NT2/D1 (cell line): ENCODE data around the gene CSTB.

ENCODE experiments used
- DNase-seq: peaks from one replicate; pipeline ENCODE4 v3.0.0-alpha.2; 2011; ENCODE audit warnings: low read depth, low spot score
- H3K27me3 ChIP-seq: 2 replicates; pipeline ENCODE4 v1.6.0; 2011; ENCODE audit warnings: mild to moderate bottlenecking; ENCODE audit not compliant: insufficient read length, insufficient read depth
- H3K36me3 ChIP-seq: 2 replicates; pipeline ENCODE4 v1.6.1; 2011; ENCODE audit warnings: mild to moderate bottlenecking, low read length, mixed read lengths; ENCODE audit not compliant: insufficient read depth, insufficient read length
- H3K4me1 ChIP-seq: 2 replicates; pipeline ENCODE4 v1.5.1; 2011; ENCODE audit not compliant: insufficient read depth, insufficient read length
- H3K4me3 ChIP-seq: 2 replicates; pipeline ENCODE4 v1.5.1; 2011; ENCODE audit warnings: low read depth; ENCODE audit not compliant: insufficient read length
- H3K9ac ChIP-seq: 2 replicates; pipeline ENCODE4 v1.6.0; 2011; ENCODE audit warnings: low read depth; ENCODE audit not compliant: insufficient read length
- H3K9me3 ChIP-seq: 2 replicates; pipeline ENCODE4 v1.5.1; 2011; ENCODE audit warnings: mild to moderate bottlenecking, low read length; ENCODE audit not compliant: insufficient read depth
- SUZ12 ChIP-seq: IDR thresholded peaks from 2 replicates; pipeline ENCODE4 v1.6.1; 2011; ENCODE audit not compliant: insufficient read length, insufficient read depth; ENCODE audit errors: extremely low read depth
- YY1 ChIP-seq: IDR thresholded peaks from 2 replicates; pipeline ENCODE4 v1.6.1; 2011; ENCODE audit not compliant: insufficient read length, insufficient read depth
- ZNF274 ChIP-seq: IDR thresholded peaks from 2 replicates; pipeline ENCODE4 v1.6.1; 2011; ENCODE audit warnings: mild to moderate bottlenecking, low read depth, low read length

The CSTB gene

DNA sequence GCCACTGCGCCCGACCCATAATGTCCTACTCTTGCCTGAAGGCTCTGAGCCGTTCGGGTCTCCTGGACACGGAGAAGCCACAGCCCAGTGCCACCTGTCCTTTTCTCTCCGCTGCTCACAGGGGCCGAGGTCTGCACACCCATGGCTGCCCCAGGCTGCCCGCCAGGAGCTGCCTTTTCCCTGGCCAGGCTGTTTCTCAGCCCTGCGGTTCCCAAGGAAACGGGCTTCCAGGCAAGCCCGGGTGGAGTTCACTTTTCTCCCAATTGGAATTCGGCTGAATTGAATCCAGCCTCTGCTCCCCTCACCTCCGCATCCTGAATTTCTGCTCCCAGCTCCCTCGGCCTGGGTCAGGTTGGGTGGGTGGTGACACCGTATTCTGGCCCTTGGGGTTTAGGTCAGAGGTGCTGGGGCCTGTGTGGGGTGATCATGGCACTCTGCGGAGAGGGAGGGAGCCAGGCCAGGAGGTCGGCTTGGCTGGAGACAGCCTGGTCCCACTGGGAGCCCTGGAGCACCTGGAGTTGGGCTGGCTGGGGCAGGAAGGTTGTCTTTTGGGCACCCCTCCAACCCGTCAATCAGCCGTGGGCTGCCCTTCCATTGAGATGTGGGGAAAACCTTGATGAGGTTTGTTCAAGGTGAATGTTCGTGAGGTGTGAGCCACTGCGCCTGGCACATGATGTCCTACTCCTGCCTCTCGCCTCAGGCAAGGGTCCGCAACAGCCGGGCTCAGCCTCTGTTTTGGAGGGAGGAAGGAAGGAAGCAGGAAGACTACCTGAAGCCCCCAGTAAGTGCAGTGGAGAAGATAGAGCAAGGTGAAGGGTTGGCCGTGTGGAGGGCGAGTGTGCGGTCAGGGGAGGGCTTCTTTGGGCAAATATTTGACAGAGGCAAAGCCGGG, 38.4 kb upstream of the CSTB start:
- no peak for TF ChIP-seq YY1
- no peak for TF ChIP-seq SUZ12
- no peak for TF ChIP-seq ZNF274
- Histone ChIP-seq H3K36me3 (peaks cover 1% of the 10 kb centered on the region), H3K27me3 (no peaks in the 10 kb centered on the region), H3K4me1 (peaks cover 51% of the 10 kb centered on the region), H3K4me3 (no peak overlapping the region), H3K9me3 (no peaks in the 10 kb centered on the region), H3K9ac (peak overlapping the region; percentile 57)
- no peak for DNase-seq

DNA sequence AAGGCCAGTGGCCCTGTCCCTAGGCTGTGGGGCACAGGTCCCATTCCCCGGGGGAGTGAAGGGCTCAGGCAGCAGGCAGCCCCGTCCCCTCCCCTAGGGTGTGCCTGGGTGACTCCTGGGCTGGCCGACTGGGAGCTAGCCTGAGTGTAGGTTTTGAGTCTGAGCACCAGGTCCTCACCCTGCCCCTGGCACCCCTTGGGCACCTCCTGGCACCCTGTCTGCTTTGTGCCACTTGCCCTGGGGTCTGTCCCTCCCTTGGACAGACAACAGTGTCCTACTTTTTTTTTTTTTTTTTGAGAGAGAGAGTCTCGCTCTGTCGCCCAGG, 37.5 kb upstream of the CSTB start:
- H3K9me3 ChIP-seq, result no peaks in the 10 kb centered on the region
- H3K4me3 ChIP-seq, result no peak overlapping the region
- peak overlapping the region; percentile 43 for H3K9ac ChIP-seq
- H3K36me3 ChIP-seq, result peaks cover 9% of the 10 kb centered on the region
- H3K27me3 ChIP-seq, result no peaks in the 10 kb centered on the region
- TF ChIP-seq SUZ12 (no peak), YY1 (no peak), ZNF274 (no peak)
- H3K4me1 ChIP-seq, result peaks cover 50% of the 10 kb centered on the region
- DNase-seq, result no peak

DNA sequence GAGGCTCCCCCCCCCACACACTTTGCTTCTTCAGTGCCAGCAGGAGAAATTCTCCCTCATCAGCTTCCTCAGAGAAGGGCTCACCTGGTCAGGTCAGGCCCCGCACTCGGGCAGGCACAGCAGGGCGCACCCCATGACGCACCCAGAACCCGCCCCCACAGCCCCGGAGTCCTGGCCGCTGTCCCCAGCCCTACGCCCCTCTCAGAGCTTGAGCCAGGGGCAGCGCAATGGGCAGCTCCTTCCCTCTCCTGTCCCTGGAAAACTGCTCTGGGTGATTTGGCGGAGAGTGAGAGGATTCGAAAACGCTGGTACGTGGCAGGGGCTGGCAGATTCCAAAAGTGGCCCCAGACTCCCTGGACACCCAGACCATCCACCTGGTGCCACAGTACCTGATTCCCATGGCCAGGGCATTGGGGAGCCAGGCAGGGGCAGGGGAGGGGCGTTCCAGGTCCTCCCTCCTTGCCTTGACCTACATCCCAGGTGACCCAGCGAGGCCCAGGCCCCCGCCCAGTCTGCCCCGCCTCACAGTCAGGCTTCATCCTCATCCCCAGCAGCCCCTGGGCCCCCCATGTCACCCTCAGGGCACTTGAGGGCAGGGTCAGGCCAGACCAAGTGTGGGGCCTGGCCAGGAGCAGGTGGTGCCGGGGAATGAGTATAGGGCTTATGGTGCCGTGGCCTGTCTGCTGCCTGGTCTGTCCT, 37.0 kb upstream of the CSTB start:
- peaks cover 14% of the 10 kb centered on the region for H3K36me3 ChIP-seq
- H3K4me3 ChIP-seq, result no peak overlapping the region

DNA sequence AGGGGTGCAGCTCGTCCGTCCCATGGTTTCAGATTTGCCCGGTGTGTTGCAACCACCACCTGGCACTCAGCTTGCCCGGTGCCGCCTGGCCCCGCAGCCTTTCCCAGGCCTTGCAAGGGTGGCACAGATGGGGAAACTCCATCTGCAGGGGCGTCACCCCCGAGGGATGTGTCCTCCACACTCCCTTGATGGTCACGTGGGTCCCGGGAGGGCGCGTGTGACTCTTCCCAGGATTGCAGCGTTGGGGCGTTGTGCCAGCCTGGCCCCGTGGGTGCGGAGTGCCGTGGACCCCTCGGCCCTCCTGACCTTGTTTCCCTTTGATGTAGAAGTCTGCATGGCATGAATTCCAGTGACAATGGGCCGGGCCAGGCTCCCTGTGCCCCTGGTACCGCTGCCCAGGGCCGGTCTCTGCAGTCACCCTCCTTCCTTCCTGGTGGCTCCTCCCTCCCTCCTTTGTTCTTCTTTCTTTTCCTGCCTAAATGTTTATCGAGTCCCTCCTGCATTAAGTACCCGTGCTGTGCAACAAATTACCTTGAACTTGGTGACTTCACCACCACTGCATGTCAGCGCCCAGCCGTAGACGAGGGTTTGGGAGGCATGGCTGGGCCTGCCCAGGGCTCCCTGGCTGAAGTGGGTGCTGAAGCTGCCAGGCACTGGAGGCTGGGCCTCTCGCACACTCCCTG, 36.2 kb upstream of the CSTB start:
- H3K4me3 ChIP-seq, result no peak overlapping the region
- no peak for DNase-seq

More for the DNA sequence above, 37.0 kb upstream of the CSTB start:
- TF ChIP-seq ZNF274 (no peak), YY1 (no peak), SUZ12 (no peak)
- Histone ChIP-seq H3K4me1 (peaks cover 50% of the 10 kb centered on the region), H3K9me3 (no peaks in the 10 kb centered on the region), H3K9ac (peak overlapping the region; percentile 65), H3K27me3 (no peaks in the 10 kb centered on the region)
- DNase-seq, result no peak

DNA sequence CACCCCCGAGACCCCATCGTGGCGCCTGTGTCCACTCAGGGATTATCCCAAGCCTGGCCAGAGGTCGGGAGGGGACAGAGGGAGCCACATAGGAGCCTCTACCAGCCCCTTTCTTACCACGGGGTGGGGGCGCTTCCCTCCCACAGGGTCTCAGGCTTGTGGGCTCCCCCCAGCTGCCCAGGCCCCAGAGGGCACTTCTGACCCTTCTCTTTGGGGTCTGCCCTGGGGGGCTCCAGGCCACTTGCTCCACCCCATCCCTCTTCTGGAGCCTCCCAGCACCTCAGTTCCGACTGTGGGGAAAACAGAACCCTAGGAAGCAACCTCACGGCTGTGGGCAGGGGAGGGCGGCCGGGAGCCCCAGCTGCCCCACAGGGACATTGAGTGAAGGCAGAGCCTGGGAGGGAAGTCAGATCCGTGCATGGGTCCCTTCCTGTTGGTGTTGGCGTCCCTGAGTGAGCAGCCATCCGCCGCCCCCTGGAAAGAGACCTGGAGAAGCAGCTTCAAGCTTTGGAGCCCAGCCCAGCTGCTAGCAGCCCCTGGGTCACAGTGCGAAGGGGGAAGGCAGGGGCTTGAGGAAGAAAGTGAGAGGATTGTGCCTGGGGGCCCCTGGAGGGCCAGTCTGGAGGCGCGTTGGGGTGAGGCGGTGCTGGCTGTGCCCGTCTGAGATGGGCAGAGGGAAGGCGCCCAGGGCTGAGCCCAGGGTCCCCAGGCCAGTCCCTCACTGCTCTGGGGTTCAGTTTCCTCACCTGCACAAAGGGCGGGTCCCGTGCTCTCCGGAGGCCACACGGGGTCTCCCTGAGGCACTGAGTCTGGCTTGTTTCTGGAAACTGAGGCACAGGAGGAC, 35.4 kb upstream of the CSTB start:
- H3K4me1 ChIP-seq, result peaks cover 39% of the 10 kb centered on the region

More for the DNA sequence above, 36.2 kb upstream of the CSTB start:
- Histone ChIP-seq H3K9ac (peak overlapping the region; percentile 50), H3K27me3 (no peaks in the 10 kb centered on the region), H3K9me3 (no peaks in the 10 kb centered on the region), H3K36me3 (peaks cover 16% of the 10 kb centered on the region), H3K4me1 (peaks cover 46% of the 10 kb centered on the region)
- TF ChIP-seq SUZ12, result no peak
- TF ChIP-seq ZNF274, result no peak
- no peak for TF ChIP-seq YY1

DNA sequence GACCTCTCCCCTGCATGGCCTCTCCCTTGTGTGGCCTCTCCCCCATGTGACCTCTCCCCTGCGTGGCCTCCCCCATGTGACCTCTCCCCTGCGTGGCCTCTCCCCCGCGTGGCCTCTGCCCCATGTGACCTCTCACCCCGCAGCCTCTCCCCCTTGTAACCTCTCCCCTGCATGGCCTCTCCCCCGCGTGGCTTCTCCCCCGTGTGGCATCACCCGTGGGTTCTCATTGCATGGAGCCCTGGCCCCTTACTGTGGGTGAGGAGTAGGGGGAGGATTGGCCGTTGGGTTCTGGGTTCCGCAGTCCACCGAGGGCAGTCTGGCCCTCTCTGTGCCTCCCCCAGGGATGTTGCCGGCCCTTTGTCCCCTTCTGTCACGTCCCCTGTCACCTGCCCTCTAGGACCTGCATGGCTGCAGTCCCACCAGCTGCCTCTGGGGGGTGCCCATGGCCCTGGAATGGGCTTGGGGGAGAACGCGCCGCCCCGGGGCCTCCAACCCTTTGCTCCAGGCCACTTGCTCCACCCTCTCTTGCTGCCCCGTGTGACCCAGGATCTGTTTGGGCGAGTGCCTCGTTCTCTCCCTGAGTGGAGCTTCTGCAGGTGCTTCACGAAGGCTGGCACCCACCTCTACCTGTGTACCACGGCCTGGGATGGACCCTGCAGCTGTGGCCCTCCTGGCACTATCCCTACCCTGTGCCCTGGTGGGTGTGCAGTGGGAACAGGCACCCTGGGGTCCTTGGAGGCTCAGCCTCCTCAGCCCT, 34.6 kb upstream of the CSTB start:
- peak; percentile 71 for DNase-seq
- peaks cover 36% of the 10 kb centered on the region for H3K4me1 ChIP-seq
- H3K9ac ChIP-seq, result peak overlapping the region; percentile 63
- H3K27me3 ChIP-seq, result no peaks in the 10 kb centered on the region
- H3K36me3 ChIP-seq, result peaks cover 29% of the 10 kb centered on the region
- no peak overlapping the region for H3K4me3 ChIP-seq
- TF ChIP-seq YY1 (no peak), SUZ12 (no peak), ZNF274 (no peak)
- no peaks in the 10 kb centered on the region for H3K9me3 ChIP-seq

More for the DNA sequence above, 35.4 kb upstream of the CSTB start:
- Histone ChIP-seq H3K4me3 (no peak overlapping the region), H3K27me3 (no peaks in the 10 kb centered on the region), H3K9me3 (no peaks in the 10 kb centered on the region), H3K36me3 (peaks cover 21% of the 10 kb centered on the region), H3K9ac (peak overlapping the region; percentile 63)
- no peak for TF ChIP-seq SUZ12
- no peak for TF ChIP-seq ZNF274
- no peak for TF ChIP-seq YY1
- no peak for DNase-seq
